ENCODE results near the gene CAPN2.

- TF ChIP-seq MAX (IDR thresholded peaks at IDR 0.05; ENCODE audit: low read depth, low read length) (no peak), CTCF (IDR thresholded peaks at IDR 0.05; ENCODE audit: low read depth, low read length) (peak; percentile 9)
These were observed 5.5 kb downstream of the CAPN2 start for GRCh38 chr1:223717695-223718363.
